OCI-LY7 (cell line): ENCODE measurements around the gene LY6G6F. TPM values are rescaled to one million over a fixed set of nuclear protein-coding genes. Genes with fewer than 3 reads are reported as not detected.

Source experiments
- BruUV-seq: library from RNA; stranded (reverse); fragments of 400-500 nt; replicated peaks from 2 replicates; lab custom pipeline; 2021; lab: Mats Ljungman, UMichigan
- CTCF ChIA-PET: fragments of 300-600 bp; sonication (Branson Sonifier 250); formaldehyde crosslinking; loops from one replicate; lab custom pipeline; 2022; ENCODE audit warnings: antibody characterized with exemption; ENCODE audit not compliant: unreplicated experiment; lab: Charles Lee
- POLR2A ChIA-PET: fragments of 300-600 bp; sonication (Branson Sonifier 250); formaldehyde crosslinking; loops from one replicate; lab custom pipeline; 2022; ENCODE audit warnings: antibody characterized with exemption; lab: Charles Lee
- DNase-seq: peaks from one replicate; pipeline ENCODE4 v3.0.0-alpha.2; 2015; ENCODE audit warnings: low spot score
- H2AFZ ChIP-seq: fragments of 200-600 bp; sonication (generic), shearing (Covaris generic); 2 replicates; pipeline ENCODE4 v1.6.1; 2014; ENCODE audit warnings: mild to moderate bottlenecking, antibody characterized with exemption, low read length, moderate library complexity
- H3K27ac ChIP-seq: fragments of 200-600 bp; sonication (generic); 2 replicates; pipeline ENCODE4 v1.5.1; 2014; ENCODE audit warnings: mixed run types, low read depth, mild to moderate bottlenecking, moderate library complexity, low read length, inconsistent platforms; ENCODE audit not compliant: poor library complexity, severe bottlenecking
- H3K36me3 ChIP-seq: fragments of 200-600 bp; sonication (generic); 2 replicates; pipeline ENCODE4 v1.6.1; 2014; ENCODE audit warnings: mild to moderate bottlenecking, antibody characterized with exemption, low read length, moderate library complexity, mixed read lengths; ENCODE audit not compliant: insufficient read depth
- H3K4me1 ChIP-seq: fragments of 200-600 bp; sonication (generic); 2 replicates; pipeline ENCODE4 v1.5.1; 2014; ENCODE audit warnings: mild to moderate bottlenecking, low read length; ENCODE audit not compliant: insufficient read depth, poor library complexity, severe bottlenecking
- H3K4me2 ChIP-seq: fragments of 200-600 bp; sonication (generic); 2 replicates; pipeline ENCODE4 v1.6.1; 2014; ENCODE audit warnings: mild to moderate bottlenecking, low read length
- H3K4me3 ChIP-seq: fragments of 200-600 bp; sonication (generic); 2 replicates; pipeline ENCODE4 v1.5.1; 2014; ENCODE audit warnings: mild to moderate bottlenecking, low read depth, low read length; ENCODE audit not compliant: poor library complexity, severe bottlenecking
- H3K79me2 ChIP-seq: fragments of 200-600 bp; sonication (generic); 2 replicates; pipeline ENCODE4 v1.6.1; 2016; ENCODE audit warnings: low read depth, mild to moderate bottlenecking, low read length, moderate library complexity, mixed read lengths; ENCODE audit not compliant: insufficient read depth
- H3K9me2 ChIP-seq: fragments of 200-600 bp; sonication (generic); 2 replicates; pipeline ENCODE4 v1.6.1; 2016; ENCODE audit warnings: mild to moderate bottlenecking, low read length, mixed read lengths; ENCODE audit not compliant: insufficient read depth
- H3K9me3 ChIP-seq: fragments of 200-600 bp; sonication (generic); 2 replicates; pipeline ENCODE4 v1.6.1; 2014; ENCODE audit warnings: mild to moderate bottlenecking, mixed run types, low read length, mixed read lengths
- H4K20me1 ChIP-seq: fragments of 200-600 bp; sonication (generic); 2 replicates; pipeline ENCODE4 v1.6.1; 2014; ENCODE audit warnings: mild to moderate bottlenecking, antibody characterized with exemption, low read length, moderate library complexity, mixed read lengths; ENCODE audit not compliant: insufficient read depth
- CTCF ChIP-seq: fragments of 200-600 bp; sonication (generic); conservative IDR thresholded peaks from 2 replicates; pipeline ENCODE4 v1.5.1; 2014; ENCODE audit warnings: mild to moderate bottlenecking, antibody characterized with exemption, low read length, moderate library complexity, mixed read lengths
- EZH2phosphoT487 ChIP-seq: fragments of 200-600 bp; sonication (generic); IDR thresholded peaks from 2 replicates; pipeline ENCODE4 v1.6.1; 2018; ENCODE audit warnings: low read depth, borderline replicate concordance, mild to moderate bottlenecking, mixed run types, antibody characterized with exemption, low read length, moderate library complexity, mixed read lengths
- intact Hi-C: fragments of 100-400 bp; cut with micrococcal nuclease; formaldehyde crosslinking; loops from one replicate; pipeline ENCODE4 v1.10.0; 2022; ENCODE audit not compliant: unreplicated experiment
- total RNA-seq, 2 experiments: library from RNA; depleted of rRNA in 1 of 2; stranded (reverse); fragments of >200 nt in 1 of 2; shearing (Covaris generic) in 1 of 2; gene quantifications; 2 replicates each; pipeline ENCODE4 v1.2.3, GENCODE V29; 2014 to 2022

LY6G6F gene
- total RNA-seq, 2 experiments from 2014 or later = not detected

DNA sequence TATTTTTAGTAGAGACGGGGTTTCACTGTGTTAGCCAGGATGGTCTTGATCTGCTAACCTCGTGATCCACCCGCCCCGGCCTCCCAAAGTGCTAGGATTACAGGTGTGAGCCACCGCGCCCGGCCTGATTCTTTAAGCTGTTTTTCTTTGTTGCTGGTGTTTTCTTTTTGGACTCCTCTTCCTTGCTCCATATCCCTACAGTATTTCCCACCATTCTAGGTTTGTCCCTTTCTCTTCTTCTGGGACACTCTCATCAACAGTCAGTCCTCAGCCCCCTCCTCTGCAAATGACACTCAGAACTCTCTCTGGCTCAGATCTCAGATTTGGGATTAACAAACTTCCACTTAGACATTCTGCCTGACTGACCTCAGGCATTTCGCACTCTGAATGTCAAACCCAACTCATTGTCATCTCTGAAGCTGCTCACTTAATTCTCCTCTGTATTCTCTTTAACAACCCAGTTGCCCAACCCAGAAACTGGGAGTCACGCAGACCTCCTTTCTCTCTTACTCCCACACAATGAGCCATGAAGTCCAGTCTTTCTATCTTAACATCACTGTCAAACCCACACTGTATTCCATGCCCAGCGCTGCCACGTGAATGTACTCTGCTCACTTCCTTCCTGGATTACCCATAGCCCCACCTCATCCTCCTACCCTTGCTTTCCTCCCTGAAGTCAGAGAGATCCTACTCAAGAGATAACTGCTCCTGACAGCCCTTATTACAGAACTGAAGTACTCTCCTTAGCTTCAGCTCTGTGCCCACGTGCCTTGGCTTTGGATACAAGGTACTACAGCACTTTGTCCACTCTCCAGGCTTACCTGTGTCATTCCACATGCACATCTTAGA lies 19.1 kb downstream of the LY6G6F start:
- no peak for DNase-seq
- Histone ChIP-seq H3K4me1 (peaks cover 41% of the 10 kb centered on the region), H3K4me2 (no peak overlapping the region), H3K4me3 (no peak overlapping the region), H3K36me3 (peaks cover 30% of the 10 kb centered on the region), H2AFZ (no peak overlapping the region), H3K79me2 (no peaks in the 10 kb centered on the region), H3K9me2 (no peaks in the 10 kb centered on the region), H3K27ac (no peak overlapping the region), H3K9me3 (no peaks in the 10 kb centered on the region), H4K20me1 (no peaks in the 10 kb centered on the region)
- POLR2A ChIA-PET = interaction anchor here (0.6 to 1.9 kb wide), 5 partner anchors 11 to 815 kb away, joined by 3 to 7 read pairs (median 4); partner anchors contain the start of gene LY6G6D
- intact Hi-C loops = loop anchor here (2.0 kb wide), 2 partner anchors 23 to 45 kb away; partner anchors contain the start of genes ABHD16A and LY6G5C
- CTCF ChIA-PET = no interaction called here
- TF ChIP-seq EZH2phosphoT487 (no peak), CTCF (no peak)
- BruUV-seq = no TSS peak

DNA sequence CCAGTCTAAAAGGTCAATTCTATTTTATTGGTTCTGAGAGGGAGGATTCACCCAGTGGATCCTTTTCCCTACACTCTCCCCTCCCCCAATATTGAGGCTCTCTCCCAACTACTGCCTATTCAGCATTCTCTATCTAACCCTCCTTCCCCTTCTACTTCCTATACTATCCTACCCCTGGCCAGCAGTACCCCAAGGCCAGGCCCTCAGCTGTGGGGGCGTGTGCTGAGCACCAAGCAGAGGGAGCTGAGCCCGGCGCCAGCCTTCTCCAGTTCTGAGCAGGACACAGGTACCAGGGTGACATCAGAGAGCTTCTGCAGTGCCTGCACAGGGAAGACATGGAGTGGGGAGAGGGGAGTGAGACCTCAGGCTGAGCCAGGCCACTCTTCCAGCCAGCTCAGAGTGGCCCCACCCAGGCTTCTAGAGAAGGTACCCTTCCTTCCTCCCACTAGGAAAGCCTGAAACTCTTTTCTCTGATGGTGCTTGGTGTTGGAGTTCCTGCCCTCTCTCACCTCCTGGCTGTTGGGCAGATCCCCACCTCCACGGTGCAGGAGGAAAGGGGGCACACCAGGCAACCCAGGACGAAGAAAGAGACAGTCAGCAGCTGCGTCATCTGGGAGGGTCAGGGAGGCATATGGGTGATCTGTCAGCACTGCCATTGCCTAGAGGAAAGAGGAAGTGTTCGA lies 20.5 kb downstream of the LY6G6F start:
- no peaks in the 10 kb centered on the region for H4K20me1 ChIP-seq
- TF ChIP-seq EZH2phosphoT487 (no peak), CTCF (no peak)
- H3K9me3 ChIP-seq = no peaks in the 10 kb centered on the region
- peaks cover 44% of the 10 kb centered on the region for H3K36me3 ChIP-seq
- intact Hi-C loops = loop anchor here (2.0 kb wide), 2 partner anchors 24 to 46 kb away; partner anchors contain the start of genes ABHD16A and LY6G5C
- no peaks in the 10 kb centered on the region for H3K9me2 ChIP-seq
- H3K27ac ChIP-seq = peak overlapping the region; percentile 60
- POLR2A ChIA-PET = interaction anchor here (0.5 to 1.5 kb wide), 8 partner anchors 9 to 177 kb away, joined by 3 to 13 read pairs (median 4); partner anchors contain the start of genes ABHD16A, CLIC1 and HSPA1B
- peak overlapping the region; percentile 51 for H3K4me2 ChIP-seq
- H2AFZ ChIP-seq = no peak overlapping the region
- DNase-seq = no peak
- H3K4me3 ChIP-seq = no peak overlapping the region
- H3K79me2 ChIP-seq = no peaks in the 10 kb centered on the region
- H3K4me1 ChIP-seq = peaks cover 41% of the 10 kb centered on the region
- BruUV-seq = no TSS peak
- CTCF ChIA-PET = interaction anchor here (1.0 kb wide), 1 partner anchor 105 kb away, joined by 3 read pairs; no protein-coding TSS in a partner anchor
